DOHH2 (cell line): ENCODE measurements around the gene DAP.
A peak's percentile ranks its signal among the peaks of the same experiment; 100 is the strongest.

Experiments
- H3F3A ChIP-seq: fragments of 200-600 bp; sonication (generic), shearing (Covaris generic); 2 replicates; pipeline ENCODE4 v1.6.0; 2016; ENCODE audit warnings: antibody characterized with exemption, mild to moderate bottlenecking; ENCODE audit not compliant: control insufficient read depth, insufficient read depth
- H3K27ac ChIP-seq: fragments of 200-600 bp; sonication (generic); 2 replicates; pipeline ENCODE4 v1.5.1; 2014; ENCODE audit warnings: low read depth, mild to moderate bottlenecking, low read length, moderate library complexity
- H3K27me3 ChIP-seq: fragments of 200-600 bp; sonication (generic); 2 replicates; pipeline ENCODE4 v1.6.1; 2014; ENCODE audit warnings: mild to moderate bottlenecking, low read length, mixed read lengths; ENCODE audit not compliant: control insufficient read depth
- H3K36me3 ChIP-seq: fragments of 200-600 bp; sonication (generic); 2 replicates; pipeline ENCODE4 v1.6.1; 2014; ENCODE audit warnings: mild to moderate bottlenecking, low read length, moderate library complexity, mixed read lengths; ENCODE audit not compliant: control insufficient read depth
- H3K4me1 ChIP-seq: fragments of 200-600 bp; sonication (generic); 2 replicates; pipeline ENCODE4 v1.6.1; 2014; ENCODE audit warnings: mild to moderate bottlenecking, low read length, mixed read lengths; ENCODE audit not compliant: control insufficient read depth
- H3K4me2 ChIP-seq: fragments of 200-600 bp; sonication (generic); 2 replicates; pipeline ENCODE4 v1.6.0; 2014; ENCODE audit warnings: mild to moderate bottlenecking, low read length, moderate library complexity
- H3K4me3 ChIP-seq: fragments of 200-600 bp; sonication (generic); 2 replicates; pipeline ENCODE4 v1.5.1; 2014; ENCODE audit warnings: mild to moderate bottlenecking, low read length, mixed read lengths
- H3K79me2 ChIP-seq: fragments of 200-600 bp; sonication (generic); 2 replicates; pipeline ENCODE4 v1.6.1; 2014; ENCODE audit warnings: mild to moderate bottlenecking, low read length, mixed read lengths; ENCODE audit not compliant: control insufficient read depth
- H3K9me2 ChIP-seq: fragments of 200-600 bp; sonication (generic); replicated peaks from 2 replicates; pipeline ENCODE4 v1.6.1; 2014; ENCODE audit warnings: mild to moderate bottlenecking, low read length, mixed read lengths; ENCODE audit not compliant: control insufficient read depth
- H3K9me3 ChIP-seq: fragments of 200-600 bp; sonication (generic); 2 replicates; pipeline ENCODE4 v1.6.1; 2014; ENCODE audit warnings: antibody characterized with exemption, low read length, mixed read lengths; ENCODE audit not compliant: control insufficient read depth, insufficient read depth
- H4K20me1 ChIP-seq: fragments of 200-600 bp; sonication (generic); 2 replicates; pipeline ENCODE4 v1.6.0; 2014; ENCODE audit warnings: low read depth, mild to moderate bottlenecking, antibody characterized with exemption, low read length, moderate library complexity; ENCODE audit not compliant: control insufficient read depth, insufficient read depth
- EZH2phosphoT487 ChIP-seq: fragments of 200-600 bp; sonication (generic); IDR thresholded peaks from 2 replicates; pipeline ENCODE4 v1.6.1; 2017; ENCODE audit warnings: borderline replicate concordance, mild to moderate bottlenecking, antibody characterized with exemption, low read length, moderate library complexity, mixed read lengths
- TF ChIP-seq, protein P1 (sequence below): fragments of 200-600 bp; sonication (generic); IDR thresholded peaks from one replicate; pipeline ENCODE4 v1.5.1; 2014; ENCODE audit warnings: antibody characterized with exemption, mild to moderate bottlenecking, low read depth, low read length; ENCODE audit not compliant: poor library complexity, severe bottlenecking

The DAP gene

GRCh38 chr5:10636363-10637142 lies 124.5 kb downstream of the DAP start:
- H3K9me2 ChIP-seq, result no peaks in the 10 kb centered on the region
- H3K9me3 ChIP-seq, result peaks cover 6% of the 10 kb centered on the region; the same call in 1 of the 2 replicates
- H3K36me3 ChIP-seq, result no peaks in the 10 kb centered on the region
- H3K4me1 ChIP-seq, result peaks cover 50% of the 10 kb centered on the region
- TF ChIP-seq, protein P1, sequence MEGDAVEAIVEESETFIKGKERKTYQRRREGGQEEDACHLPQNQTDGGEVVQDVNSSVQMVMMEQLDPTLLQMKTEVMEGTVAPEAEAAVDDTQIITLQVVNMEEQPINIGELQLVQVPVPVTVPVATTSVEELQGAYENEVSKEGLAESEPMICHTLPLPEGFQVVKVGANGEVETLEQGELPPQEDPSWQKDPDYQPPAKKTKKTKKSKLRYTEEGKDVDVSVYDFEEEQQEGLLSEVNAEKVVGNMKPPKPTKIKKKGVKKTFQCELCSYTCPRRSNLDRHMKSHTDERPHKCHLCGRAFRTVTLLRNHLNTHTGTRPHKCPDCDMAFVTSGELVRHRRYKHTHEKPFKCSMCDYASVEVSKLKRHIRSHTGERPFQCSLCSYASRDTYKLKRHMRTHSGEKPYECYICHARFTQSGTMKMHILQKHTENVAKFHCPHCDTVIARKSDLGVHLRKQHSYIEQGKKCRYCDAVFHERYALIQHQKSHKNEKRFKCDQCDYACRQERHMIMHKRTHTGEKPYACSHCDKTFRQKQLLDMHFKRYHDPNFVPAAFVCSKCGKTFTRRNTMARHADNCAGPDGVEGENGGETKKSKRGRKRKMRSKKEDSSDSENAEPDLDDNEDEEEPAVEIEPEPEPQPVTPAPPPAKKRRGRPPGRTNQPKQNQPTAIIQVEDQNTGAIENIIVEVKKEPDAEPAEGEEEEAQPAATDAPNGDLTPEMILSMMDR, result no peak
- no peak for TF ChIP-seq EZH2phosphoT487
- peaks cover 35% of the 10 kb centered on the region for H3F3A ChIP-seq
- H4K20me1 ChIP-seq, result no peaks in the 10 kb centered on the region
- no peak overlapping the region for H3K4me2 ChIP-seq
- H3K79me2 ChIP-seq, result no peaks in the 10 kb centered on the region
- no peaks in the 10 kb centered on the region for H3K27me3 ChIP-seq
- H3K4me3 ChIP-seq, result no peak overlapping the region
- H3K27ac ChIP-seq, result no peak overlapping the region

- Histone ChIP-seq H3F3A (peaks cover 38% of the 10 kb centered on the region), H3K9me2 (no peaks in the 10 kb centered on the region), H3K4me3 (no peak overlapping the region), H4K20me1 (no peaks in the 10 kb centered on the region), H3K4me2 (peak overlapping the region; percentile 82), H3K27ac (peak overlapping the region; percentile 55), H3K27me3 (no peaks in the 10 kb centered on the region), H3K9me3 (peaks cover 6% of the 10 kb centered on the region; the same call in 1 of the 2 replicates), H3K36me3 (no peaks in the 10 kb centered on the region), H3K79me2 (no peaks in the 10 kb centered on the region), H3K4me1 (peaks cover 56% of the 10 kb centered on the region)
- TF ChIP-seq, protein P1, result no peak
- TF ChIP-seq EZH2phosphoT487, result no peak
Measured at GRCh38 chr5:10635867-10636350, 125.1 kb downstream of the DAP start.

DNA sequence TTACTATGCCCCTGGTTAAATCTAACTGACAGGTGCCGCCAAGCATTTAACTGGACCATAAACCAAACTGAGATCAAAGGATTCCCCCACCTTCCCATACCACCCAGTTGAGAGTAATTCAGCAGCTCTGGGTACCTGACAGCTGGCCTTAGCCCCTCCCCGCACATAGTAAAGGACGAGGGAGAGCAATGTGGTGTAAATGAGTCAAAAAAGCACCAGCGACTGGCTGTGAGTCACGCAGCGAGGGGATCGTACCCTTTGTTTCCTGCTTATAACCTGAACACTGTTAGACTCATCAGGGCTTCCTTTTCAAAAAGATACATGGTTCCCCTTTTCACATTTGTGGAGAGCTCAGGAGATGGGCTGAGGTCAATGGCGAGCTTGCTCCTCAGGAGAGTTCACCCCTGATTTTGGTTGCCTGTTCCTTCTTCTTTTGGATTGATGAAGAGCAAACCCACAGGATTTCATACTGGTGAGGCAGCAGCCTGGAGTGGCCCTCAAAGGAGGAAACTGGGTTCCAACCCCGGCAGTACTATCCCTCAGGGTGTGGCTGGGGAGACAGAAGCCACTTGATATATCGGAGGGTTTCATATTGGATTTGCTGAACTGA lies 125.7 kb downstream of the DAP start:
- H3K4me1 ChIP-seq, result peaks cover 62% of the 10 kb centered on the region
- peak overlapping the region; percentile 55 for H3K27ac ChIP-seq
- H3K4me2 ChIP-seq, result peak overlapping the region; percentile 82
- no peaks in the 10 kb centered on the region for H3K9me2 ChIP-seq
- H3K4me3 ChIP-seq, result peak overlapping the region; percentile 43
- no peaks in the 10 kb centered on the region for H3K79me2 ChIP-seq
- H3K27me3 ChIP-seq, result no peaks in the 10 kb centered on the region
- H4K20me1 ChIP-seq, result no peaks in the 10 kb centered on the region
- peaks cover 6% of the 10 kb centered on the region; the same call in 1 of the 2 replicates for H3K9me3 ChIP-seq
- H3F3A ChIP-seq, result peaks cover 37% of the 10 kb centered on the region
- H3K36me3 ChIP-seq, result no peaks in the 10 kb centered on the region
- no peak for TF ChIP-seq EZH2phosphoT487
- TF ChIP-seq, protein P1, result no peak
